ENCODE data around the gene POLD2.

Gene POLD2

GRCh38 chr7:44105832-44106231 lies 17.5 kb downstream of the POLD2 start:
- TF ChIP-seq TAF1 (IDR thresholded peaks at IDR 0.05; ENCODE audit: borderline replicate concordance, insufficient read depth, low read length) (no peak), FOXP2 (optimal IDR thresholded peaks at IDR 0.05; ENCODE audit: borderline replicate concordance, extremely low read depth, extremely low read length, insufficient read depth) (no peak), SIN3A (IDR thresholded peaks at IDR 0.05; ENCODE audit: borderline replicate concordance, insufficient read depth, low read length) (no peak), POLR2AphosphoS5 (IDR thresholded peaks at IDR 0.05; ENCODE audit: low read depth, low read length) (no peak), REST (IDR thresholded peaks at IDR 0.05; ENCODE audit: insufficient read depth in 1 of 2, low read depth in 2 of 2, low read length in 2 of 2) (no peak)

- TF ChIP-seq SIN3A (IDR thresholded peaks at IDR 0.05; ENCODE audit: borderline replicate concordance, insufficient read depth, low read length) (no peak), POLR2AphosphoS5 (IDR thresholded peaks at IDR 0.05; ENCODE audit: low read depth, low read length) (no peak), TAF1 (IDR thresholded peaks at IDR 0.05; ENCODE audit: borderline replicate concordance, insufficient read depth, low read length) (no peak), FOXP2 (optimal IDR thresholded peaks at IDR 0.05; ENCODE audit: borderline replicate concordance, extremely low read depth, extremely low read length, insufficient read depth) (no peak), REST (IDR thresholded peaks at IDR 0.05; ENCODE audit: insufficient read depth in 1 of 2, low read depth in 2 of 2, low read length in 2 of 2) (no peak)
Measured at GRCh38 chr7:44104860-44105771, 18.2 kb downstream of the POLD2 start.

GRCh38 chr7:44103923-44104859 lies 19.2 kb downstream of the POLD2 start, which contains the start of gene AEBP1:
AEBP1 (plus strand) TSS chr7:44104345; CDS start chr7:44104666, 321 bp downstream.
- no peak for TF ChIP-seq SIN3A (IDR thresholded peaks at IDR 0.05; ENCODE audit: borderline replicate concordance, insufficient read depth, low read length)
- no peak for TF ChIP-seq REST (IDR thresholded peaks at IDR 0.05; ENCODE audit: insufficient read depth in 1 of 2, low read depth in 2 of 2, low read length in 2 of 2)
- no peak for TF ChIP-seq FOXP2 (optimal IDR thresholded peaks at IDR 0.05; ENCODE audit: borderline replicate concordance, extremely low read depth, extremely low read length, insufficient read depth)
- no peak for TF ChIP-seq TAF1 (IDR thresholded peaks at IDR 0.05; ENCODE audit: borderline replicate concordance, insufficient read depth, low read length)
- peak; percentile 46; the same call in 1 of the 2 replicates for TF ChIP-seq POLR2AphosphoS5 (IDR thresholded peaks at IDR 0.05; ENCODE audit: low read depth, low read length)

GRCh38 chr7:44103566-44103922 lies 19.8 kb downstream of the POLD2 start:
- TF ChIP-seq FOXP2 (optimal IDR thresholded peaks at IDR 0.05; ENCODE audit: borderline replicate concordance, extremely low read depth, extremely low read length, insufficient read depth), result no peak
- TF ChIP-seq TAF1 (IDR thresholded peaks at IDR 0.05; ENCODE audit: borderline replicate concordance, insufficient read depth, low read length), result no peak
- TF ChIP-seq POLR2AphosphoS5 (IDR thresholded peaks at IDR 0.05; ENCODE audit: low read depth, low read length), result no peak
- TF ChIP-seq REST (IDR thresholded peaks at IDR 0.05; ENCODE audit: insufficient read depth in 1 of 2, low read depth in 2 of 2, low read length in 2 of 2), result no peak
- no peak for TF ChIP-seq SIN3A (IDR thresholded peaks at IDR 0.05; ENCODE audit: borderline replicate concordance, insufficient read depth, low read length)
